ENCODE results near the gene CBX3.
"Not testable (repeated sequence)": the region's sequence is repeated elsewhere in the genome, so short reads cannot be mapped to it uniquely, and the experiment has no call there.

Gene CBX3

DNA sequence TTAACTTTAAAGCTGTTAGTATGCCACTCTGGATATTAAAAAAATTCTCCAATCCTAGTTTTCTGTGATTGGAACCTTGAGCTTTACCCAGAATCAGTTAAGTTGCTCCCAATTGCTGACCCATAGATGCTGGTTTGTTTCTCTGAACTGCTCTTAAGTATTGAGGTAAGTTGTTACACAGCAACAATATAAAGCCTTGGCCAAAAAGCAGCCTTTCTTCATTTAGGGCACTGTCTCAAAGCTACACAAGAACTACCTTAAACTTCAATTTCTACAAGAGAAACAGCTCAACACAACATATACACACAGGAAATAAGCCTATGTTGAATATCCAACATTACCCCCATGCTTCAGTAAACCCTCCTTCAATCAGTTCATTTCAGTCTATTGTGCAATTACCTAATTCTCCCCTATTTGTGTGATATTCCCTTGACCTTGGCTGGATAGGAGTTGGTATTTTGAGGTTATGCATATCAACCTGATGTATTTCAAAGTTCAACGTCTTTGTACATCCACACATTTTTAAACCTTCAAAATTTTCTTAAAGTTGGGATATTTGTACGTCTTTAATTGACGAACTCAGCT is 12.5 kb upstream of the CBX3 start:
- no peak for DNase-seq

DNA sequence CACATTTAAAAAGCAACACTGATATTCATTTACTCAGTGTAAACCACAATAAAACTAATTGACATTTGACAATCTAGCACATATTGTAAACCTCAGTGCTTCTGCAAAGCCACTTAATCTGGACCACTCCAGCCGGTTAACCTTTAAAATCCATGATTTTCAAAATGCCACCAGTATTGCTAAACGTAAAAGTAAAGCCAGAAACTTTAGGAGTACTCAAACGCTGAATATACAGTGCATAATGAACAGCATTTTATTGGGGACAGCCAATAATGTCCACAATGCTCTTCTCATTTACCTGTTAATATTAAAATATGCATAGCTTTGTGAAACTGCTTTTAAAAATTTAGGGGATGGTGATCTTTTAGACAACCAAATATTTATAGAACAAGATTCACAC is 11.8 kb upstream of the CBX3 start:
- DNase-seq, result no peak

DNA sequence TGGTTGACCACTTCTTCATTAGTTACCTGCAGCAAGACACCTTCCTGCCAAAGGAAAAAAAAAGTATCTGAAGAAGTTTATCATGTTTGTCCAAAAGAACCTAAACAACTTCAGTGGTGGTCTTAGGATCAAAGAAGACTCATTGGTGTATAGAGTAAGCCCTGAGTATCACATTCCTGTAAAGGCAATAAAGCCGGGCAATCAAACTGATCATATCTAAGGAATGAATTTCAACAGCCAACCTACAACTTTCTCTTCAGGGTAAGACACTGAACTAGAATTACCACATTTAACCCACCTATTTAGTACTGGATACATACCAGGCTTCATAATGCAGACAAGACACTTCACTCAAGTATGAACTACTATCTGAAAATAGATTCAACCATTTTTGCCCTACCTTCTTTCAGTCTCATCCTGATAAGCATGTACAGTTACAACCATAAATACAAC is 11.1 kb upstream of the CBX3 start:
- no peak for DNase-seq

DNA sequence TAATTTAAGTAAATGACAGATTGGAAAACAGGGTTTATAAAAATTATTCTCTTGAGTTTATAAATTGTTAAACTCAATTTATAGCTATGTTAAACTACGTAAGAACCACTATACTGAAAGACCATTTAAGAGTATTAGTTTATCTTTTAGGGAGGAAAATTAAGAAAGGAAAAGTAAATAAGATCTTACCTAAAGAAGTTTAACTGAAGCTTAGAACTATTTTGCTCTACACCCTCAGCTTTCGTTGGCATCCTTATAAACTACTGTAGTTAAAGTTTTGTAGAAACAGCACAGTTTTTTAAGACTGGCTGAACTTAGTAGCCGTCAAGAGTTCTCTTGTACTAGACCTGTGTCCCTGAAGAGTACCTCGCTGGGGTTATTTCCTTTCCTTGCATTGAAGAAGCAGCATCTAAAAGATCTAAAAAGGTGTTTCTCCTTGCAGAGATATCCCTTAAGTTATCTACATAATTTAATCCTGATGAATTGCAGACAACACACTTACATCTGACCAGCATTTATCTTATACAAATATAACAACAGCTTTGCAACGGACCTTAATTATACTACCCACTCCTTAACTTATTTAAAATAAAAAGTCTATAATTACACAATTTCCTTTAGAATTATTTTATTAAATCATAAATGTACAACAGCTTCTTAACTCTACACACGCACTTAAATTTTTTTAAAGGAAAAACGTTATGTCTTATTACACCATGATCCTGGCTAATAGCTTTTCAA is 10.1 kb upstream of the CBX3 start:
- DNase-seq, result no peak

- DNase-seq, result no peak
Observed at GRCh38 chr7:26191974-26192479, 9.5 kb upstream of the CBX3 start.

GRCh38 chr7:26192485-26193087 is 9.0 kb upstream of the CBX3 start:
- DNase-seq, result no peak

DNA sequence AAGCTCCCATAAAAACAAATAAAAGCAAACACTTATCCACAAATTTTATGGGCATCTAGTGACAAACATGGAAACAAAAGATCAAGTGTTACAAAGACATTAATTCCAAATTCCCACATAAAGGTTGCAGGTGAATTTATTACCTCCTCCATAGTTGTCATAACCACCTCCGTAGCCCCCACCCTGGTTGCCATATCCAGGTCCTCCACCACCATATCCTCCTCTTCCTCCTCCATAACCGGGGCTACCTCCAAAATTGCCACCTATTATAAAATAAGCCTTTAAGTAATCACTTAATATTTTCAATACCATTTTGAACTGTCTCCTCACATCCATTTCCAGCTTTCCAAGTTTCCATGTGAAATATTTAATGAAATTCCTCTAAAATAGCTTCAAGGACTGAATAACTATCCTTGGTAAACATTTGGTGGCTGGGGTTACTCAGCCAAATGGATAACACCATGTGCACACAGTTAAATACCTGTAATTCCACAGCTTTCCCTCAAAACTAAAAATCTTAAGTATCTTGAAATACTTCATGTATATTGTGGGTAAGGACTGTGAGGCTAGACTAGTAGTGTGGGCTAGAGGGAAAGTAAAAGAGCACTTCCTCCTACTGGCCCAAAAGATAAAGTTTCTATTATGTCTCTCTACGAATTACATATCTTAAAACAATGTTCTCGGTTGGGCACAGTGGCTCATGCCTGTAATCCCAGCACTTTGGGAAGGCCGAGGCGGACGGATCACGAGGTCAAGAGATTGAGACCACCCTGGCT is 7.9 kb upstream of the CBX3 start:
- no peak for DNase-seq

DNA sequence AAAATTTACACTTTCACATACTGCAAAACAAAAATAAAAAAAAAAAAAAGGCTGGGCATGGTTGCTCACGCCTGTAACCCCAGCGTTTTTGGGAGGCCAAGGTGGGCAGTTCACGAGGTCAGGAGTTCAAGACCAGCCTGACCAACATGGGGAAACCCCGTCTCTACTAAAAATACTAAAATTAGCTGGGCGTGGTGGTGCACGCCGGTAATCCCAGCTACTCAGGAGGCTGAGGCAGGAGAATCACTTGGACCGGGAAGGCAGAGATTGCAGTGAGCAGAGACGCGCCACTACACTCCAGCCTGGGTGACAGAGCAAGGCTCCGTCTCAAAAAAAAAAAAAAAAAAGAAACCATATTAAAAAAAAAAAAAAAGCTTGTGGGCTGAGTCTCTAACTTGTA is 6.8 kb upstream of the CBX3 start:
- not testable (repeated sequence) for DNase-seq

GRCh38 chr7:26195182-26195581 is 6.4 kb upstream of the CBX3 start:
- no peak for DNase-seq

DNA sequence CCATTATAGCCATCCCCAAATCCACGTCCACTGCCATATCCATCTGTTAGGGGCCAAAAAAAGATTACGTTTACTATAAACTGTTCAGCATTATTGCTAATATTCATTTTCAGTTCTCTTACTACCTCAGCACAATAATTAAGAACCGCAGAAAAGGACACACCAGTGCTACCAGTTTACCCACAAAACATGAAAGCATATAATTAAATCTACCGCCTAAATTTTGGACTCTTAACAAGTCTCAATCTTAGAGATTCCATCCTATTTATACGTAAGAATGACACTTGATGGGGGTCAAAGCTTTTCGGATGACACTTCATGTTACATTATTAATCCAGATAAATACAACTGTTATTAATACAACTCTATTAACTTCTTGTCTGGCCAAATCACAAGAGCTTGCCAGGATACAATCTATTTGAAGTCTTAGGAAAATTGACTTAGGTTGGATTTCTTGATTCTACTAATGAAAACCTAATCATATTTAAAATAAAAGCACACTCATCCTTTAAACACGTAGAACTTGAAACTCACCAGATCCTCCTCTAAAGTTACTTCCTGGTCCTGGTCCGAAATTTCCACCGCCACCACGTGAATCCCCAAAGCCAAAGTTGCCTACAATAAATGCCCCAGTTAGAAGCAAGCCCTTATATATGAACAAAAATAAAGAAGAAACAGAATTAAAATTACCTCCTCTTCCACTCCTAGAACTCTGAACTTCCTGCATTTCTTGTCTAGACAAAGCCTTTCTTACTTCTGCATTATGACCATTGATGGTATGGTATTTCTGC is 5.5 kb upstream of the CBX3 start:
- no peak for DNase-seq

- no peak for DNase-seq
Observed at GRCh38 chr7:26197153-26198115, 4.1 kb upstream of the CBX3 start.

GRCh38 chr7:26198133-26198780 is 3.3 kb upstream of the CBX3 start:
- no peak for DNase-seq

DNA sequence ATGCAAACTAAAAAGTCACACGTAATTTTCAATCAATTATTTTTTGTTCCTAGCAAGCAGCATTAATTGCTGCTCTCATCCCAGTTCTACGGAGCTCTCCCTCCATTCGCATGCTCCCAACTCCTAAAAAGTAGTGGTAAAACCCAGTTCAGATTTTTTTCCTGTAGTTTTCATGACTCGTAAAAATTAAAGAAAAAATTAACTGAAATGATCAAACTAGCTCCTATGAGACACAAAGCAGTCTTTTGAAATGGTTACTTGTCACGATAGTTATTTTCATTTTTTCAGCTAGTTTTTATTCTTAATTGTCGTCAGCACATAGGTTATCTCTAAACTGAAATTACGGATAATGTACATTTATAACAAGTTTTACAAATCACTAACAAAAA is 2.8 kb upstream of the CBX3 start:
- DNase-seq, result no peak

DNA sequence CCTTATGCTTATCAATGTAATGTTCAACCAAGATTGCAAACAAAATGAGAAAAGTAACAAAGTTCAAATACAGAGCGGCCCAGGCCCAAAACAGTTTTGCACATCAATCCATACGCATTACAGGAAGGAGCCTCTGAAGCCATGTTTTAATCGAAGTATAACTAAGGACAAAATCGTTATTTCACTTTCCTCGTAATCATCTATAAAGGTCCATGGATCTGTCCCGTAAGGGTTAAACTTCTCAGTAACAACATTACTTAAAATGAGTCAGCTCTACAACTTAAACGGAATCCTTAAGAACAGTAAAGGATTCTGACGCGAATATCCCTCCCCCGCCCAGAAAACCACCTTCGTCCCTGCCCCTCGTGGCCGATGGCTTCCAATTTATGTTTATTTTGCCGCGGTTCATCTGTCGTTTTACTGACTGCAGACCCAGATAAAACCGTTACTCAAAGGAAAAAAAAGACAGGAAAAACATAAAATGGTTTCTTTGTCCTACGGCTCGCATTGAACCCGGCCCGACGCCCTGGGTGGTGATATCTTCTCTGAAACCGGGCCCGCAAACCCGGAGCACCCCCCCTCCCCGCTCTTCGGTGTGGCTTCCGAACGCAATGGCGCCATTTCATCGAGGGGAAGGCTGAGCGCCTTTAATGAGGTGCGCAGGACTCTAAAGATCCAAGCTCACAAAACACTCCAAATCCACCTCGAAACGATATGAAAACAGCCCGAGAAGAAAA is 2.1 kb upstream of the CBX3 start:
- peak; percentile 81 for DNase-seq

DNA sequence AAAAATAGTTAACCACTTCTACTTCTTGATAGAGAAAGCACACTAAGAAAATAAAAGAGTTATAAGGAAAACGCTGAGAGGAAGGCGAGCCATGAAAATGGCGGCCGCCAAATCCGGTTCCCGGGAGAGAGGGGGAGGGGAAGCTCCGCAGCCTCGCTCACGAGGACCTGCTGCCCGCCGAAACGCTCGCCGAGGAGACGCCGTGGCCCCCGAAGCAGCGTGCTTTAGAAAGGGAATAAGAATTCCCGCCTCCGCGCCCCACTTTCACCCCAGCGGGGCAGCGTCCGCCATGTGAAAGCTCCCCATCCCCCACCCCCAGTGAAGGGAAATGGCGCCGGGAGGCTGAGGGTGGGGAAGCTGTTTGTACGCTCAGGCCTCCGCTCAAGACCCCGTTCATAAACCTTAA is 1.5 kb upstream of the CBX3 start:
- peak; percentile 93 for DNase-seq

DNA sequence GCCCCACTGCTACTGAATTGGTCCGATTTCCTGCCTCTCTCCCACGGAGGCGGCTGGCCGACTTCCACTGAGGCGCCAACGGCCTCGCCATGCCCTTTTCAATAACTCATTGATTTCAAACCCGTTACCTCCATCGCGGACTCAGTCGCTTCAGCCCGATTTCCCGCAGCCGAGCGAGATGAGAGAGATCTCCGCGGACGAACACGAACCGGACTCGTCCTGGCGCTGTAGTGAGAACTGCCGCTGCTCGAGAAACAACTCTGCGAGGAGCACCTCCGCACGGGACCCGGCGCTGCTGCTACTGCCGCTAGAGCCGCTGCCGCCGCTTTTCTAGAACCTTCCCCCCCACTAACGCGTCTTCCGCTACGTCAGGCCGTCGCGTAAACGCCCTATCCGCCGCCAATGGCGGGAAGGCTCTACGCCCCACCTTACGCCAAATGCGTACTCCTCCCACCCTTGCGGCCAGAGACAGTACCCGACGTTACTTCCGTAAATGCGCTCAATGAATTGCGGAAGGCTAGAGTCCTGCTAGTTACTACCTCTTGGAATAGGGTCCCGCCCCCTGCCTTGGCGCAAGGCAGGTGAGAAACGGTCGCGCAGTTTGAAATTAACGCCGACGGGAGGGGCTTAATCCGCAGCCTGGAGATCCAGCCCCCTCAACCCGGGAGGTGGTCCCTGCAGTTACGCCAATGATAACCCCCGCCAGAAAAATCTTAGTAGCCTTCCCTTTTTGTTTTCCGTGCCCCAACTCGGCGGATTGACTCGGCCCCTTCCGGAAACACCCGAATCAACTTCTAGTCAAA is 900 bp upstream of the CBX3 start, which contains the start of gene HNRNPA2B1:
HNRNPA2B1 (minus strand) TSS at position 303 of the 803 bp plus-strand sequence; CDS start at position 134, 169 bp downstream.
- peak; percentile 100 for DNase-seq

DNA sequence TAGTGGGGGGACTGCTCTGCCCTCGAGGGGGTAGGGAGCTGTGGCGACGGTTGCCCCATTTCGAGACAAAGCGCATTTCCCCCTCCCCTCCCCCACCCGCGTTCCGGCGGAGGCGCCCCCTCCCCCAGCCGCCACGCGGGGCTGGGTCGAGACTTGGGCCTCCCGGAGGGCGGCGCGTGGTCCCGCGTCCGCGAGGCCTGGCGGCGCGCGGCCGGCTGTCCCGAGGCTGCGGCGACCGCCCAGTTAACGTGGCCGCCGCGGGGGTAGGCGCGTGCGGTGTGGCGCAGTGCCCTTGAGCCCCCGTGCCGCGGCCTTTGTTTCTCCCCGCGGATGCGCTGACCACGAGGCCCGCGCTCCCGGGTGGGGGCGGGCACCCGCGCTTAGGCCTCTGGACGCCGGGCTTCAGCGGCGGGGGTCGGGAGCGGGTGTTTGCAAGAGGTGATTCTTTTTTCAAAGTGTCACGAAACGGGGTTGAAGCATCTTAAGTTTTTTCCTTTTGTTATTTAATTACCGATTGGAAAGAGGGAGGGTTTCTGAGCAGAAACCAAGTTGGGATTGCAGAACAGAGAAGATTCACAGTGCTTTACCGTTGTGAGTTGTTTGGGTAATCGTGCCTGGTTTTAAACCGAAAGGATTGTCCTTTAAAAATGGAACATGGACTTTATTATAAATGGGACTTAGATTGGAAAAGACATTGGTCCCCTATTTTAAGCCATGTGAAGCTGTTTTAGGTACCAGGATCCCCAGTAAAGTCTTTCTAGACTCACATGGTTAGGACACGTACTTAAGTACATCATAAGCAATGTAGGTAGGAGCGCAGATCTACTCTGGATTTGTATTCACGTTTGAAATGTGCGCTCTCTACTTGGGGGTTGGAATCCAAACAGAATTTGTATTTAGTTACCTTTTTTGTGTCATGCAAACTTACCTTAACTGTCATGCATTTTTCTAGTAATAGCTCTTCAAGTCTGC is 760 bp downstream of the CBX3 start:
- DNase-seq, result peak; percentile 82

- no peak for DNase-seq
Observed at GRCh38 chr7:26203016-26203415, 1.5 kb downstream of the CBX3 start.

Measured in activated CD8-positive, alpha-beta memory T cell treated with anti-CD3 and anti-CD28 coated beads, Interleukin-2, amount 50 U/mL, for 48 hours (primary cell).